ENCODE data around the gene GXYLT2. TPM values are rescaled to one million over a fixed set of nuclear protein-coding genes. Genes with fewer than 3 reads are reported as not detected.

The GXYLT2 gene
- total and polyA plus RNA-seq, 2 of the 13 experiments (the other 11 are each of a cell fraction or from before 2014, with no cell fraction given): 4.3 to 6.9 TPM

DNA sequence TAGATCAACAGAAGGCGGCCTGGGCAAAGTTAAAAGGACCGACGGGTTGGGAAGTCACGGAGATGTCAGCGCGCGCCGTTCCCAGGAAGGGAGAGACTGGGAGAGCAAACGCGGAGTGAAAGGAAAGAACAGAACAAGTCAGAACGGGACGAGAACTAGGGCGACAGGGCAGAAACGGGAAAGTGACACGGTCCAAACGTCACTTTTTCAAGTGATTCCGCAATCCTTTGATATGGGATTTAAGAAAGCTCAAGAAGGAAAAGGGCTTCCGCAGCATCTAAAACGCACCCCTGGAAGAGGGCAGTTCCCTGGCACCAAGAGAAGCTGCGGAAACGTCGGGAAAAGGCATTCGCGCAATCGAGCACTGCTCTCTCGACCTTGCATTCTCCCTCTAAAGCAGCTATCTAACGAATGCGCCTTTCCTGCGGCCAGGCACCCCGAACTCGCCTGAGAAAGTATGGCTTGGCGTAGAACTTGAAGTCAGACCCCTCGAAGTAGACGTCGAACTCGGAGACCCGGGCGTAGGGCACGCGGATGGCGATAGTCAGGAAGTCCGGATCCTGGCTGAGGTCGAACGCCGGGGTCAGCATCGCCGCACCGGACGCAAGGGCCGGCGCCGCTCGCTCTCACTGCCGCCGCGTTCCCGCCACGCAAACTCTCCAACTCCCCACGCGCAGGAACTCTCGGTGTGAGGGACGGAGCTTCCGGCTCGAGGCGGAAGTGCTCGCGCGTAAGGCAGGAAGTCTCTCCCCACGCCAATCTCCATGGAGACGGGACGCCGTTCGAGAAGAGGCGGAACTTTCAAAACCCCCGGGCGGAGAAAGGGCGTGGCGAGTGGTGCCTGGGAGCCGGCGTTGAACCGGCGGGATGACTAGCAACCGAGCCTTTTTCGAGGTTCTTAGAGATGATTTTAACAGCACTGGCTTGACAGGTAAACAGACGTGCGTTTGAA is 39.8 kb upstream of the GXYLT2 start, which contains the start of gene SHQ1 (continued):
- no peak for TF ChIP-seq CSRNP2 (CRISPR knock-in tag; conservative IDR thresholded peaks at IDR 0.05; ENCODE audit: low read depth)
- TF ChIP-seq, protein P1, sequence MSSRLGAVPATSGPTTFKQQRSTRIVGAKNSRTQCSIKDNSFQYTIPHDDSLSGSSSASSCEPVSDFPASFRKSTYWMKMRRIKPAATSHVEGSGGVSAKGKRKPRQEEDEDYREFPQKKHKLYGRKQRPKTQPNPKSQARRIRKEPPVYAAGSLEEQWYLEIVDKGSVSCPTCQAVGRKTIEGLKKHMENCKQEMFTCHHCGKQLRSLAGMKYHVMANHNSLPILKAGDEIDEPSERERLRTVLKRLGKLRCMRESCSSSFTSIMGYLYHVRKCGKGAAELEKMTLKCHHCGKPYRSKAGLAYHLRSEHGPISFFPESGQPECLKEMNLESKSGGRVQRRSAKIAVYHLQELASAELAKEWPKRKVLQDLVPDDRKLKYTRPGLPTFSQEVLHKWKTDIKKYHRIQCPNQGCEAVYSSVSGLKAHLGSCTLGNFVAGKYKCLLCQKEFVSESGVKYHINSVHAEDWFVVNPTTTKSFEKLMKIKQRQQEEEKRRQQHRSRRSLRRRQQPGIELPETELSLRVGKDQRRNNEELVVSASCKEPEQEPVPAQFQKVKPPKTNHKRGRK (CRISPR knock-in tag; IDR thresholded peaks at IDR 0.05): no peak
- TF ChIP-seq, protein P2, sequence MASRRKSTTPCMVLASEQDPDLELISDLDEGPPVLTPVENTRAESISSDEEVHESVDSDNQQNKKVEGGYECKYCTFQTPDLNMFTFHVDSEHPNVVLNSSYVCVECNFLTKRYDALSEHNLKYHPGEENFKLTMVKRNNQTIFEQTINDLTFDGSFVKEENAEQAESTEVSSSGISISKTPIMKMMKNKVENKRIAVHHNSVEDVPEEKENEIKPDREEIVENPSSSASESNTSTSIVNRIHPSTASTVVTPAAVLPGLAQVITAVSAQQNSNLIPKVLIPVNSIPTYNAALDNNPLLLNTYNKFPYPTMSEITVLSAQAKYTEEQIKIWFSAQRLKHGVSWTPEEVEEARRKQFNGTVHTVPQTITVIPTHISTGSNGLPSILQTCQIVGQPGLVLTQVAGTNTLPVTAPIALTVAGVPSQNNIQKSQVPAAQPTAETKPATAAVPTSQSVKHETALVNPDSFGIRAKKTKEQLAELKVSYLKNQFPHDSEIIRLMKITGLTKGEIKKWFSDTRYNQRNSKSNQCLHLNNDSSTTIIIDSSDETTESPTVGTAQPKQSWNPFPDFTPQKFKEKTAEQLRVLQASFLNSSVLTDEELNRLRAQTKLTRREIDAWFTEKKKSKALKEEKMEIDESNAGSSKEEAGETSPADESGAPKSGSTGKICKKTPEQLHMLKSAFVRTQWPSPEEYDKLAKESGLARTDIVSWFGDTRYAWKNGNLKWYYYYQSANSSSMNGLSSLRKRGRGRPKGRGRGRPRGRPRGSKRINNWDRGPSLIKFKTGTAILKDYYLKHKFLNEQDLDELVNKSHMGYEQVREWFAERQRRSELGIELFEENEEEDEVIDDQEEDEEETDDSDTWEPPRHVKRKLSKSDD (CRISPR knock-in tag; IDR thresholded peaks at IDR 0.05; ENCODE audit: low read depth): 0 out of 2 replicates have a peak, but pooled peaks have one; percentile 23
- TF ChIP-seq ZNF34 (CRISPR knock-in tag; IDR thresholded peaks at IDR 0.05; ENCODE audit: borderline replicate concordance): no peak
- TF ChIP-seq ATF2 (CRISPR knock-in tag; IDR thresholded peaks at IDR 0.05): peak; percentile 76
- peak; percentile 22; the same call in 1 of the 2 replicates for TF ChIP-seq CREB1 (IDR thresholded peaks at IDR 0.05)
- peak; percentile 66 for TF ChIP-seq CREB1 (CRISPR knock-in tag; IDR thresholded peaks at IDR 0.05)
- TF ChIP-seq ZNF501 (CRISPR knock-in tag; IDR thresholded peaks at IDR 0.05): peak; percentile 97
- TF ChIP-seq ZNF569 (CRISPR knock-in tag; IDR thresholded peaks at IDR 0.05; ENCODE audit: borderline replicate concordance): no peak
- TF ChIP-seq GABPA (IDR thresholded peaks at IDR 0.05; ENCODE audit: low read depth, low read length): peak; percentile 95
- TF ChIP-seq GABPA (CRISPR knock-in tag; IDR thresholded peaks at IDR 0.05; ENCODE audit: low read depth): peak; percentile 97
- TF ChIP-seq PHB2 (IDR thresholded peaks at IDR 0.05; ENCODE audit: partially characterized antibody): no peak
- peak; percentile 91 for TF ChIP-seq GZF1 (CRISPR knock-in tag; IDR thresholded peaks at IDR 0.05)
- TF ChIP-seq ZBTB1 (CRISPR knock-in tag; IDR thresholded peaks at IDR 0.05; ENCODE audit: borderline replicate concordance): no peak
- TF ChIP-seq, protein P3, sequence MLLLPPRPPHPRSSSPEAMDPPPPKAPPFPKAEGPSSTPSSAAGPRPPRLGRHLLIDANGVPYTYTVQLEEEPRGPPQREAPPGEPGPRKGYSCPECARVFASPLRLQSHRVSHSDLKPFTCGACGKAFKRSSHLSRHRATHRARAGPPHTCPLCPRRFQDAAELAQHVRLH (CRISPR knock-in tag; IDR thresholded peaks at IDR 0.05; ENCODE audit: borderline replicate concordance, low read depth): peak; percentile 56; the same call in 1 of the 2 replicates
- TF ChIP-seq ZNF777 (CRISPR knock-in tag; IDR thresholded peaks at IDR 0.05): peak; percentile 98
- 0 out of 2 replicates have a peak, but pooled peaks have one; percentile 30 for TF ChIP-seq CENPT (CRISPR knock-in tag; IDR thresholded peaks at IDR 0.05; ENCODE audit: low read depth)
- TF ChIP-seq, protein P4, sequence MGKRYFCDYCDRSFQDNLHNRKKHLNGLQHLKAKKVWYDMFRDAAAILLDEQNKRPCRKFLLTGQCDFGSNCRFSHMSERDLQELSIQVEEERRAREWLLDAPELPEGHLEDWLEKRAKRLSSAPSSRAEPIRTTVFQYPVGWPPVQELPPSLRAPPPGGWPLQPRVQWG (CRISPR knock-in tag; IDR thresholded peaks at IDR 0.05; ENCODE audit: borderline replicate concordance, low read depth): no peak
- no peak for TF ChIP-seq REXO4 (CRISPR knock-in tag; IDR thresholded peaks at IDR 0.05; ENCODE audit: borderline replicate concordance)
- TF ChIP-seq ZMYM3 (CRISPR knock-in tag; IDR thresholded peaks at IDR 0.05): no peak; the same call in 1 of the 2 replicates
- TF ChIP-seq ZNF562 (CRISPR knock-in tag; IDR thresholded peaks at IDR 0.05; ENCODE audit: borderline replicate concordance): no peak

Data from HepG2 (cell line).